Measurements from ENCODE around the gene SART1.

- TF ChIP-seq CEBPB (IDR thresholded peaks at IDR 0.05) (no peak), MAX (IDR thresholded peaks at IDR 0.05) (no peak), YY1 (IDR thresholded peaks at IDR 0.05; ENCODE audit: low read depth) (no peak), EP300 (IDR thresholded peaks at IDR 0.05; ENCODE audit: borderline replicate concordance) (no peak), REST (IDR thresholded peaks at IDR 0.05; ENCODE audit: low read depth) (no peak), TAF1 (IDR thresholded peaks at IDR 0.05; ENCODE audit: low read depth) (no peak), RAD21 (IDR thresholded peaks at IDR 0.05; ENCODE audit: low read depth) (no peak), NFIC (IDR thresholded peaks at IDR 0.05) (no peak)
Measured at GRCh38 chr11:66004186-66004585, 42.7 kb downstream of the SART1 start.
